ENCODE data around the gene NAGK. TPM values are rescaled to one million over a fixed set of nuclear protein-coding genes. Genes with fewer than 3 reads are reported as not detected.
A peak's percentile ranks its signal among the peaks of the same experiment; 100 is the strongest.
"Not testable (repeated sequence)": the region's sequence is repeated elsewhere in the genome, so short reads cannot be mapped to it uniquely, and the experiment has no call there.

NAGK gene
- total RNA-seq, result 100 to 1,000 TPM in 1 of 4 donors, 10 to 100 TPM in 3; 33.1 to 182 (median 46.6) TPM

DNA sequence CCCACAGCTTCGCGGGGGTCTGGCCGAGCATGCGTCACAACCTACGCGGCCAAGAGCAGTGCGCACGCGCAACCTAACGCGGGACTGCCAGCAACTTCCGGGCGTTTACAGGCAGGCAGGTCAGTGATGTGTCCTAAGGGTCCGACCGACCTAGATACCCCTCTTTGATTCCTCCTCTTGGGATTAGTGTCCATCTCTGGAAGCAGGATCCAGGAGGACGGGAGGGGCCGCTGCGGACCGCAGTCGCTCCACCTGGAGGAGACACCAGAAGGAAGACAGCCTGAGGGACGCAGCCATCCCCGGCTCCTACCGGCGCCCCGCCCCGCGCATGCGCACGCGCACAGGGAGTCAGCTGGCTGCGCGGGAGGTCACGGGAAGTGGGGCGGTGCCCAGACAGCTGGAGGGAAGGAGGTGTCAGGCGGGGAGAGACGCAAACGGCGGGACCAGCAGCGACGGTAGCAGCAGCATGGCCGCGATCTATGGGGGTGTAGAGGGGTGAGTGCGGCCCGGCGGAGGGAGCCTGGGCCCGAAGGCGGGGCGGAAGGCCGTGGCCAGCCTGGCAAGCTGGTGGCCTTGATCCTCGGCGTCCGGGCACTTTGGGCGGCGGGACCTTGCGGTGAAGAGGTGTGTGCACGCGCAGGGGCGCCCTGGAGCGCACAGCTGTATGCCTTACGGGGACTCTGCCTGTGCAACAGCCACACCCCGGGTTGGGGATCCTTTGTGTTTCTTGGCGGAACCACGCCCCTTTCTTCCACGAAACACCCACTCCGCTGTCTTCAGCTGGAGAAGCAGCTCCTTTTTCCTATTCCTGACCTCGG is at the start of gene NAGK:
Gene NAGK (plus strand): TSS at position 431 of the 818 bp plus-strand sequence. CDS start 36 bp downstream, at position 467.
- peaks cover 0 to 10% (median 2%) of the 10 kb centered on the region in 3 donors for H3K36me3 ChIP-seq
- DNase-seq, result peak; percentile 94 to 98 (median 98)
- TF ChIP-seq POLR2A (IDR thresholded peaks at IDR 0.05), result peak; percentile 100
- TF ChIP-seq, protein P1, sequence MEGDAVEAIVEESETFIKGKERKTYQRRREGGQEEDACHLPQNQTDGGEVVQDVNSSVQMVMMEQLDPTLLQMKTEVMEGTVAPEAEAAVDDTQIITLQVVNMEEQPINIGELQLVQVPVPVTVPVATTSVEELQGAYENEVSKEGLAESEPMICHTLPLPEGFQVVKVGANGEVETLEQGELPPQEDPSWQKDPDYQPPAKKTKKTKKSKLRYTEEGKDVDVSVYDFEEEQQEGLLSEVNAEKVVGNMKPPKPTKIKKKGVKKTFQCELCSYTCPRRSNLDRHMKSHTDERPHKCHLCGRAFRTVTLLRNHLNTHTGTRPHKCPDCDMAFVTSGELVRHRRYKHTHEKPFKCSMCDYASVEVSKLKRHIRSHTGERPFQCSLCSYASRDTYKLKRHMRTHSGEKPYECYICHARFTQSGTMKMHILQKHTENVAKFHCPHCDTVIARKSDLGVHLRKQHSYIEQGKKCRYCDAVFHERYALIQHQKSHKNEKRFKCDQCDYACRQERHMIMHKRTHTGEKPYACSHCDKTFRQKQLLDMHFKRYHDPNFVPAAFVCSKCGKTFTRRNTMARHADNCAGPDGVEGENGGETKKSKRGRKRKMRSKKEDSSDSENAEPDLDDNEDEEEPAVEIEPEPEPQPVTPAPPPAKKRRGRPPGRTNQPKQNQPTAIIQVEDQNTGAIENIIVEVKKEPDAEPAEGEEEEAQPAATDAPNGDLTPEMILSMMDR (IDR thresholded peaks at IDR 0.05), result peak in 1 of 6 experiments; percentile 9
- H3K4me1 ChIP-seq, result peaks cover 0 to 27% (median 18%) of the 10 kb centered on the region in 4 donors
- peak within 1 kb of the TSS; percentile 92 to 98 (median 94) for H3K27ac ChIP-seq
- no peaks in the 10 kb centered on the region for H3K27me3 ChIP-seq
- no peaks in the 10 kb centered on the region for H3K9me3 ChIP-seq
- peak within 1 kb of the TSS; percentile 67 to 83 (median 80) for H3K4me3 ChIP-seq

DNA sequence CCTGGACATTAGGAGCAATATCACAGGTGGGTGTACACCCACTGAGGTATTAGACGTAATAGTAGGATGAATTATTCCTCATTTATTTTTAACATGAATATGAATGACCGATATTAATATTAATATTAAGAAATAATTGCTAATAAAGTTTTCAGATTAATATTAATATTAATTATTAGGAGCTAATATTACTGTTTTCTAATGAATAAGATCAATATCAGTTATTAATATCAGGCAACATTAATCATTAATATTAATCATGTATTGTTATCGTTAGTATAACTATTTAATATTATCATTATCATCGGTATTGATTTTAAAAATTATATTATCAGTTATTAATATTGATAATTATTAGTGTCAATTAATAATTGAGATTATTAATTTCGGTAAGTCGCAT is 48.5 kb upstream of the NAGK start:
- DNase-seq, H3K9me3 ChIP-seq, H3K4me1 ChIP-seq, H3K36me3 ChIP-seq, H3K27ac ChIP-seq, H3K27me3 ChIP-seq, H3K4me3 ChIP-seq: not testable (repeated sequence)

DNA sequence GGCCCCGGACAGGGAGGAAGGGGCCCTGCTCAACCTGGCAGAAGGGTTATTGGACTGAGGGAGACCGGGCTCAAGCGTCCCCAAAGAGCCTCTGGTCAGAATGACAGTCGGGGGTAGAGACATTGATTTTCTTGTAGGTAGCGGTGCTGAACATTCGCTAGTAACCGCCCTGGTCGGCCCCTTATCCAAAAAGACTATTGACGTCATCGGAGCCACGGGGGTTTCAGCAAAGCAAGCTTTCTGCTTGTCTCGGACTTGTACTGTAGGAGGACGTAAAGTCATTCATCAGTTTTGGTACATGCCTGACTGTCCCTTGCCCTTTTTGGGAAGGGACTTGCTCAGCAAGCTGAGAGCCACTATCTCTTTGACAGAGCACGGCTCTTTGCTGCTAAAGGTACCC is 47.1 kb upstream of the NAGK start:
- not testable (repeated sequence) for H3K4me1 ChIP-seq, H3K36me3 ChIP-seq, DNase-seq, H3K27me3 ChIP-seq, H3K27ac ChIP-seq, H3K9me3 ChIP-seq, H3K4me3 ChIP-seq

DNA sequence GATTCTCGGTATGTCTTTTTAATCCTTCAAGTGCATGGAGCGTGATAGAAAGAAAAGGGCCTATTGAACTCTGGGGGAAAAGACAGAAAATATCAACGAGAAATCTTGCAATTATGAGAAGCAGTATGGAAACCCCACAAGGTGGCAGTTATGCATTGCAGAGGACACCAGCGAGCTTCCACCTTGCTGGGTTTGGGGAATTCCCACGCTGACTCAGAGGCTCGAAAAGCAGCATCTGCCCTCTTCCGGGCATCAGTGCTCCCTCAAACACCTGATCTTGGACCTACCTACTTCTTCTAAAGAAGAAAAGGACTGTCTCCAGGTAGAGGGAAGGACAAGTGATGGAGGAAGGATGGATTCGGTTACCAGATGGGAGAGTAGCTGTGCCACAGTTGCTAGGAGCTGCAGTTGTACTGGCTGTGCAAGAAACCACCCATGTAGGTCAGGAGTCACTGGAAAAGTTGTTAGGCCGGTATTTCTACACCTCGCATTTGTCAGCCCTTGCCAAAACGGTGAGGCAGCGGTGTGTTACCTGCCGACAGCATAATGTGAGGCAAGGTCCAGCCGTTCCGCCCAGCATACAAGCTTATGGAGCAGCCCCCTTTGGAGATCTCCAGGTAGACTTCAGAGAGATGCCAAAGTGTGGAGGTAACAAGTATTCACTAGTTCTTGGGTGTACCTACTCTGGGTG is 44.8 kb upstream of the NAGK start:
- H3K27ac ChIP-seq, H3K4me1 ChIP-seq, H3K9me3 ChIP-seq, H3K27me3 ChIP-seq, H3K4me3 ChIP-seq, H3K36me3 ChIP-seq: not testable (repeated sequence)
- peak in 2 of 3 donors; percentile 26 to 61 for DNase-seq
- TF ChIP-seq, protein P1 (IDR thresholded peaks at IDR 0.05), result peak in 5 of 6 experiments; percentile 9 to 33 (median 17)

DNA sequence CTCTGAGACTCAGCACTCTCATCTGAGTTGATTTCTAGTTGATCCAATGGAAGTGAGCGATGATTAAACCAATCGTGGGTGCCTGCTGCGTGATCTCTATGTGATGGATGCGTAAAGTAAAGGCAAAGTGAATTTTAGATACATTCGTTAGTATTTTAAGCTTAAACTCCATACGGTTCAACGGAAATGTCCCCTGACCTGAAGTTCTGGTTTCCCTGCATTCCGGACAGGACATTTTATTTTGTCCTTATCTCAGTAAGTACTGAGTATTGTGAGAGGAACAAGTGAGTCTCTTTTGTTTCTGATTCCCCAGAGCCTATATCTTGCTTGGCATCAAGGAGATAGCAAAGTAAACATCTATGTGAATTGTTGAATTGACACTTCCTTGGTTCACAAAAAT is 32.2 kb upstream of the NAGK start:
- H3K27ac ChIP-seq, H3K27me3 ChIP-seq, DNase-seq, H3K4me3 ChIP-seq, H3K36me3 ChIP-seq, H3K9me3 ChIP-seq, H3K4me1 ChIP-seq: not testable (repeated sequence)

DNA sequence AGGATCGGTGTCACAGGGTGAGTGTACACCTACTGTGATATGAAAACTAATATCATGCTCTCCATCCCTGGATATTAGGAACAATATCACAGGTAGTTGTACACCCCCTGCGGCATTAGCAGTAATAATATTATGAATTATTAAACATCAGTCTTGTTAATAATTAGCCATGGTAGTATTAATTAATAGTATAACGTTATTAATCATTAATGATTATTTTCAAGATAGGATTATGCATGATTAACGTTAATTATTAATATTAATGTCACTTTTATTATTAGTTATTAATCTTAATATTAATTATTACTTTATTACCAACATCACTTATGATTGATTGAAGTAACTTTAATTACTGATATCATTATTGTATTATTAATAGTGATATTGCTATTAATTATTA is 26.2 kb upstream of the NAGK start:
- Histone ChIP-seq H3K4me3 (no peak overlapping the region), H3K36me3 (no peaks in the 10 kb centered on the region), H3K4me1 (no peaks in the 10 kb centered on the region), H3K27ac (no peak overlapping the region), H3K9me3 (no peaks in the 10 kb centered on the region), H3K27me3 (no peaks in the 10 kb centered on the region)
- DNase-seq, result no peak
- no peak for TF ChIP-seq POLR2A (IDR thresholded peaks at IDR 0.05)
- TF ChIP-seq, protein P1 (IDR thresholded peaks at IDR 0.05), result no peak

Data from Peyer's patch (tissue), 4 donors.